ENCODE data around the gene IL24. TPM values are rescaled to one million over a fixed set of nuclear protein-coding genes. Genes with fewer than 3 reads are reported as not detected.

IL24 gene
- total RNA-seq, 1 donor from 2014 or later = under 0.01 TPM

DNA sequence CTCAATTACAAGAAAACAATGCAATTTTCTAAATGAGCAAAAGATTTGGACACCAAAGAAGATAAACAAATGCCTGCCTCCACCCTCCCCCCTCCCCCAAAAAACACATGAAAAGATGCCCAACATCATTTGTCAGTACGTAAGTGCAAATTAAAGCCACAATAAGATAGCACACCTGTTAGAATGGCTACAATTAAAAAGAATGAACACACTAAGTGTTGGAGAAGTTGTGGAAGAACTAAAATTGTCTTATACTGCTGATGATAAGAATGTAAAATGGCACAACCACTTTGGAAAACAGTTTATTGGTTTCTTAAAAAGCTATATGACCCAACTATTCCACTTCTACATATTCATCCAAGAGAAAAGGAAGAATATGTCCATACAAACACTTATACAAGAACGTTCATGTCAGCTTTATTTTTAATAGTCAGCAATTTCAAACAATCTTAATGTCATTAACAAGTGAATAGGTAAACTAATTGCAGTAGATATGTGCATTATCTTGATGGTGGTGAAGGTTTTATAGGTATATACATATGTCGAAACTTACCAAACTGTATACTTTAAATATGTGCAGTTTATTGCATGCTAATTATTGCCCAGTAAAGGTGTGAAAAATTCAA is 21.4 kb upstream of the IL24 start:
- FAIRE-seq (no peak), DNase-seq (ENCODE audit: low spot score in 2 of 2) (no peak)

DNA sequence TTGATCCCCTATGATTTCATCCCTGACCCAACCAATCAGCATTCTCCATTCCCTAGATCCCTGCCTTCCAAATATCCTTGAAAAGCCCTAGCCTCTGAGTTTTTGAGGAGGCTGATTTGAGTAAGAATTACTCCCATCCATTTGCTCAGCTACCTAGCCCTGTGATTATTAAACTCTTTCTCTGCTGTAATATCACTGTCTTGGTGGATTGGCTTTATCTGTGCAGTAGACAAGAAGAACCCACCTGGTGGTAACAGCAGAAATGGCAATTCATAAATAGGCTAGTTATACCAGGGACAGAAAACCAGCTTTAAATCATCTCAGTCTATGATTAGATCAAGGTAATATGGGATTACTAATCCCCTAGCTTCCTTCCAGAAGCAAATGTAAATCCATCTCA is 18.8 kb upstream of the IL24 start:
- no peak for FAIRE-seq
- no peak for DNase-seq (ENCODE audit: low spot score in 2 of 2)

- DNase-seq (ENCODE audit: low spot score in 2 of 2) (no peak), FAIRE-seq (no peak)
Observed at GRCh38 chr1:206880314-206880713, 16.9 kb upstream of the IL24 start.

GRCh38 chr1:206882555-206882954 is 14.7 kb upstream of the IL24 start:
- no peak for FAIRE-seq

GRCh38 chr1:206883160-206883559 is 14.1 kb upstream of the IL24 start:
- no peak for DNase-seq (ENCODE audit: low spot score in 2 of 2)
- FAIRE-seq = no peak

More at GRCh38 chr1:206882555-206882954, 14.7 kb upstream of the IL24 start:
- no peak for DNase-seq (ENCODE audit: low spot score in 2 of 2)

GRCh38 chr1:206883876-206884275 is 13.4 kb upstream of the IL24 start:
- FAIRE-seq (no peak), DNase-seq (ENCODE audit: low spot score in 2 of 2) (no peak)

DNA sequence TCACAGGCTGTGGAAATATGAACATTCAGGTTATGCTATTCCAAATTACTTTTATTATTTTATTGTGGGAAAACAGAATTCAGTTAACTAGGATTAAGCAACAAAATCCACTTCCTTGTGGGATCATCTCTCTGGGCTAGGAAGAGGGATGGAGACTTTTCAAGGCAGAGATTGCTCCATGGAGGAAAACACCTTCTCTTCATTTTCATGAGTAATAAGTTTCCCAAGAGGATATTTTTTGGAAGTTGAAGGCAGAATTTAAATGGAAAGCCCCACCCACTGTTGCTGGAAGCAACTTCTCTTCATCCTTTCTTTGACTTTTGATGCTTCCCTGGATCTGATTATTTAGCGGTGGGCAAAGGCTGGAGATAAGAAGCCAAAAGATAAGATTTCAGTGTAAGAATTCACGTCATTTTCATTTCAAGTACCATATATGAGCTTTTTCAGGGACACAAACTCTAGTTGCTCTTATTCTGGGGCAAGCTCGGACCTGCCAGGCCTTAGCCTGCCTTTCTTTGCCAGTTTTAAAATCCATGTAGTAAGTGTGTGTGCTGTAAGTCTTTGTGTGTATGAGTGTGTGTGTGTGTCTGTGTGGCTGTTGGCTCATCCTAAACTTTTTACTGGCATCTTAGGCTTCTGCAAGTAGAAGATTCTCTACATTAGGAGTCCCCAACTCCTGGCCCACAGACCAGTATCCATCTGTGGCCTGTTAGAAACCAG is 11.7 kb upstream of the IL24 start:
- FAIRE-seq = no peak
- DNase-seq (ENCODE audit: low spot score in 2 of 2) = no peak

DNA sequence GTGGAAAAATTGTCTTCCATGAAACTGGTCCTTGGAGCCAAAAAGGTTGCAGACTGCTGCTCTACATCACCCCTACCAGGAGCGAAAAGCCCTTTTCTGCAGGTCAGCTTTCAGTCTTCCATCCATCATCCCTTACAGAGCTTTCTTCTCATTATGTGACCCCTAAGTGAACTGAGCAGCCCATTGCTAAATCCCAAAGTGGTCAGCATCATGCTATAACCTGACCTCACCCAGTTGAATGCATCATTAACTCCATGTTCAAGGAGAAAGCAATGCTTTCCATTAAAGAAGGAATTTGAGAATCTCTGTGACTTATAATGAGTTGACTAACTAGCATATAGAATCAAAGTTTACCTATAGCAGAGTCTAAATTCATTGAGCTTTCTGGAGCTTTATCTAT is 10.4 kb upstream of the IL24 start:
- no peak for FAIRE-seq

DNA sequence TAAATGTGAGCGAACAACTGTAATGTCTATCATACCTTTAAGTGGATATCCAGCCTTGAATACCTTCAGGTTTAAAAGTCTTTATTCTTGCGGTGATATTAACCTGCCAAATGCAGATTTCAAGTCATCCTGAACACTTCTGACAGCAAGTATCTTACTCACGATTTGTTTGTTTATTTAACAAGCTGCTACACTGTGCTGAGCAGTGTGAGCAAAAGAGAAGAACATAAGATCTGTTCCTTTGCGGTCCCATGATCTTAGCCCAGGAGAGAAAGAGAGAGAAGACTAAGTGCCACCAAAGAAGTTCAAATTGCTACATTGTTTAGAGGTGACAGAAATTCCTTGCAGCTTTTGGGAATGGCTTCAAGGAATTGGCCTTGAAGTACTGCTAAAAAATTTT is 9.5 kb upstream of the IL24 start:
- DNase-seq (ENCODE audit: low spot score in 2 of 2) = no peak
- no peak for FAIRE-seq

More for the DNA sequence above, 10.4 kb upstream of the IL24 start:
- no peak for DNase-seq (ENCODE audit: low spot score in 2 of 2)

GRCh38 chr1:206890125-206891060 is 6.8 kb upstream of the IL24 start:
- FAIRE-seq = no peak
- no peak for DNase-seq (ENCODE audit: low spot score in 2 of 2)

GRCh38 chr1:206891412-206891811 is 5.8 kb upstream of the IL24 start:
- DNase-seq (ENCODE audit: low spot score in 2 of 2) (no peak), FAIRE-seq (no peak)

GRCh38 chr1:206892351-206892984 is 4.8 kb upstream of the IL24 start:
- FAIRE-seq (no peak), DNase-seq (ENCODE audit: low spot score in 2 of 2) (no peak)

- DNase-seq (ENCODE audit: low spot score in 2 of 2) = no peak
- FAIRE-seq = no peak
Observed at GRCh38 chr1:206893380-206893779, 3.9 kb upstream of the IL24 start.

- FAIRE-seq = no peak
- DNase-seq (ENCODE audit: low spot score in 2 of 2) = no peak
Observed at GRCh38 chr1:206895325-206895724, 1.9 kb upstream of the IL24 start.

GRCh38 chr1:206895837-206896242 is 1.4 kb upstream of the IL24 start:
- DNase-seq (ENCODE audit: low spot score in 2 of 2) (no peak), FAIRE-seq (no peak)

GRCh38 chr1:206896261-206896660 is 982 bp upstream of the IL24 start:
- FAIRE-seq = no peak
- DNase-seq (ENCODE audit: low spot score in 2 of 2) = no peak

DNA sequence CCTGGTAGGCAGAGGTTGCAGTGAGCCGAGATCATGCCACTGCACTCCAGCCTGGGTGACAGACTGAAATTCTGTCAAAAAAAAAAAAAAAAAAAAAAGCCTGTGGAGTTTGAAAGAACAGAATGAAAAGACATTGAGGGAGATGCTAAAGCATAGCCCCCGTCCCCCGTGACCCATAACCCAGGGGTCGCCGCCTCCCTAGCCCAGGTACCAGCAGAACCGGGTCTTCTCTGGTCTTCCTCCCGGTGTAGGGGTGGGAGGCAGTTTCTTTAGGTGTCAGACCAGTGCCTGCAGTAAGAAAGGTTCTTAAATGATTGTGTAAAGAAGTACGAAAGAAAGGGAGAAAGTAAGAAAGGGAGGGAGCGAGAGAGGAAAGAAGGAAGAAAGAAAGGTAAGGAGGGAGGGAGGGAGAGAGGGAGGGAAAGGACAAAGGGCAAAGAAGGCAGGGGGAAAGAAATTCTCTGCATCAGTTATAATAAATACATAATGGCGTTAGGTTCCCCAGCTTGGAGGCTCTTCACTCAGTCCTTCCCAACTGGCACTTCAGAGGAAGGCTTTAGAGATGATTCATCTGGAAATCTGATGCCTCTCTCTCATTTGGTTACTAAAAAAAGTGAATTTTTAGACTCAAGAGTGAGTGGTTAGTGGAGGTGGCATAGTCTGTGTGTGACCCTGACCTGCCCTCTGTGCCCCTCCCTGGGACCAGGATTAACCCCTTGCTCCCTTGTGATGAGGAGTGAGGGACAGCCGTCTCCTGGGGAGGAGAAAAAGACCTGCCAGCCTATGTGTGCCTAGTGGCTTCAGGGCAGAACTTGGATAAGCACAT is 1.1 kb downstream of the IL24 start:
- no peak for FAIRE-seq
- DNase-seq (ENCODE audit: low spot score in 2 of 2) = no peak

DNA sequence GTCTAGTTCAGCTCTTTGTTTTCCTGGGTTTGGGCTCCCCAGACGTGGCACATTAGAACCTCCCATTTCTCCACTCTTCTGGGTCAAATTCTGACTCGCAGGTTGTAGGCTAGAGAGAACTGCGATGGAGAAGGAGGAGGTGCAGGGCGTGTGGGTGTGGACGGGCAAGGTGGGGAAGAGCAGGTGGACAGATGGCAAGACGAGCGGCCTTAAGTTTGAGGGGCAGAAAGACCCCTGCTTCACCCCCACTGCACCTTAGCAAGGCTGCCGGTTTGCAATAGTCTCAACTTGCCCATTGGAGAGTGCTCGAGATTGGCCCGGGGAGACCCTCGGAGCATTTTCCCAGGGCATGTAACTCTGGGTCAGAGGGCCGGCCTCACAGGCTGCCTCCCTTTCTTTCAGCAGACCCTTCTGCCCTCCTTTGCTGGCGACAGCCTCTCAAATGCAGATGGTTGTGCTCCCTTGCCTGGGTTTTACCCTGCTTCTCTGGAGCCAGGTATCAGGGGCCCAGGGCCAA is 1.7 kb downstream of the IL24 start:
- DNase-seq (ENCODE audit: low spot score in 2 of 2) (no peak), FAIRE-seq (no peak)

DNA sequence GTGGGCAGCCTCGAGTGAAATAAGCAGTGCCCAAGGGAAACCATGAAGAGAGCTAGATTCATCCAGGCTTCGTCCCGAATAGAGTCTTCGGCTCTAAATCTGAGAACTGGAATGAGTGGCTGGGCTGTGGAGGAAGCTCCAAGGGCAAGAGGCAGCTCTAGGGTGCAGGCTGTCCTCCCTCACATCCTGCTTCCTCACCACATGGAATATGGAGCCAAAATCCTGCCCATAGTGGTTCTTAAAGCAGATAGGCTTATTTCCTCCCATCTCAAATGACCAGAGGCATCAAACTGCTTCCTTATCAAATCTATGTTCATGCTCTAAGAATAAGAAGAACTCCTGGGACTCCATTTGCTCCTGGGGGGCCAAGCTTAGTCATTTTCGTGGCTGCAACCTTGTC is 2.5 kb downstream of the IL24 start:
- no peak for FAIRE-seq
- no peak for DNase-seq (ENCODE audit: low spot score in 2 of 2)

GRCh38 chr1:206900149-206900548 is 2.9 kb downstream of the IL24 start:
- no peak for DNase-seq (ENCODE audit: low spot score in 2 of 2)
- FAIRE-seq = no peak
